Mesodermal cell (in vitro differentiated cells): ENCODE measurements around the gene KIAA0930.

Source experiments
- H3K27ac ChIP-seq: 2 replicates; pipeline ENCODE4 v1.7.0; 2013; ENCODE audit warnings: mild to moderate bottlenecking, low read depth, low read length, moderate library complexity; ENCODE audit not compliant: severe bottlenecking
- H3K36me3 ChIP-seq: 2 replicates; pipeline ENCODE4 v1.7.1; 2013; ENCODE audit warnings: mild to moderate bottlenecking, low read length, moderate library complexity; ENCODE audit not compliant: control insufficient read depth, insufficient read depth
- H3K4me1 ChIP-seq: one replicate; pipeline ENCODE4 v1.7.1; 2013; ENCODE audit warnings: mild to moderate bottlenecking, low read length; ENCODE audit not compliant: insufficient read depth, control insufficient read depth, poor library complexity, severe bottlenecking
- H3K4me3 ChIP-seq: 2 replicates; pipeline ENCODE4 v1.7.0; 2013; ENCODE audit warnings: low read length, control low read depth, mild to moderate bottlenecking; ENCODE audit not compliant: insufficient read depth, poor library complexity, severe bottlenecking; ENCODE audit errors: extremely low read depth
- H3K9me3 ChIP-seq: 2 replicates; pipeline ENCODE4 v1.7.1; 2013; ENCODE audit warnings: mild to moderate bottlenecking, low read length, moderate library complexity; ENCODE audit not compliant: control insufficient read depth
- WGBS, 2 experiments: methylation state at CpG; one replicate each; pipeline ENCODE4 v1.1.5; 2013; ENCODE audit warnings: missing lambda C conversion rate in 2 of 2; ENCODE audit not compliant: insufficient coverage in 2 of 2; 5-methylcytosine and 5-hydroxymethylcytosine counted together

Gene KIAA0930

DNA sequence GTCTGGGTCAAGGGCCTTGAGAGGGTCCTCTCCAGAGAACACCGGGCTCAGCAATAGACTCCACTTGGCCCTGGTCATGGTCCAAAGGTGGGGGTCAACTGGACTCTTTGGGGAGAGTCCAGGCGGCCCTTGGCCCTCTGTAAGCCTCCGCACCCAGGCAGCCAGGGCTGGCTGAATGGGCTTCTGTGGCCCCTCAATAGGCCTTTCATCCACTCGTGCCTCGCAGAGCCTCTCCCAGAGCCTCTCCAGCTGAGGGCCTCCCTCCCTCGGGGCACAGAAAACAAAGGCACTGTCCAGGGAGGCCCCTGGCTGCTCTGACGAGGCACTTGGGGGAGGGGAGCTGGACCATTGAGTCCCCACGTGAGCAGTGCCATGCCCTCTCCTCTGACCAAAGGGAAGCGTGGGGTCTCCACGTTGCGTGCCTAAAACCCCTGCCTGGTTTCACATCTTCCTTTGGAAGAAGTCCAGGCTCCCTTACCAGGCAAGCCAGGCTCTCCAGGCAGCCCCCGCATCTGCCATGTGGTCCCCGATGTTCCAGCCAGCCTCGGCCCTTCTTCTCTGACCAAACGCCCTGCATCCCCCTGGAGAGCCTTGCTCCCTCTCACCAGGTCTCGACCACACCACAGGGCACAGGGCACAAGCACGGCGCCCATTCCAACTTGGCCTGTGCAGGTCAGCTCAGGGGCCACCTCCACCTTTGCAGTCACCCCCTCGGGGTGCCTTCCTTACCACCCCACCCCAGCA is 15.5 kb downstream of the KIAA0930 start:
- H3K4me3 ChIP-seq = no peak overlapping the region
- H3K9me3 ChIP-seq = no peaks in the 10 kb centered on the region
- H3K27ac ChIP-seq = no peak overlapping the region
- WGBS, 2 experiments = 79 to 80% methylated on average over 15 to 17 of the region's 19 CpGs
- no peaks in the 10 kb centered on the region for H3K36me3 ChIP-seq
- peaks cover 9% of the 10 kb centered on the region for H3K4me1 ChIP-seq

DNA sequence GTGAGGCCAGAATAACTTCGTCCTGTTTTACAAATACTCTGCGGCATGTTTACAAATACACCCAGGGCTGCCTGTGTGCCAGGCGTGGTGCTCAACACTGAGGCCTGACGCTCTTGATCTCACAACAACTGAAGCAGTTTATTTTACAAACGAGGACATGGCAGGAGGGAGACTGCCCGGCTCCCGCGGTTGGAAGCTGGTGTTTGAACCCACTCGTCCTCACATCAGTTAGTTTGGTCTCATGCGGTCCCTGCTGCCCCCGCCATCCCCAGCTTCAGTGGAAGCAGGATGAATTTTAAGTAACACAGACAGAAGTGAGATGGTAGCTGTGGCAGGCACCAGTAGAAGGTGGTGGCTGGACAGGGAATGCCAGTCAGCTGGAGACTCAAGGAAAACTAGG is 16.4 kb downstream of the KIAA0930 start:
- 90 to 97% methylated on average over 6 to 11 of the region's 11 CpGs for WGBS, 2 experiments
- Histone ChIP-seq H3K36me3 (no peaks in the 10 kb centered on the region), H3K4me3 (no peak overlapping the region), H3K9me3 (no peaks in the 10 kb centered on the region), H3K27ac (no peak overlapping the region), H3K4me1 (peaks cover 9% of the 10 kb centered on the region)

DNA sequence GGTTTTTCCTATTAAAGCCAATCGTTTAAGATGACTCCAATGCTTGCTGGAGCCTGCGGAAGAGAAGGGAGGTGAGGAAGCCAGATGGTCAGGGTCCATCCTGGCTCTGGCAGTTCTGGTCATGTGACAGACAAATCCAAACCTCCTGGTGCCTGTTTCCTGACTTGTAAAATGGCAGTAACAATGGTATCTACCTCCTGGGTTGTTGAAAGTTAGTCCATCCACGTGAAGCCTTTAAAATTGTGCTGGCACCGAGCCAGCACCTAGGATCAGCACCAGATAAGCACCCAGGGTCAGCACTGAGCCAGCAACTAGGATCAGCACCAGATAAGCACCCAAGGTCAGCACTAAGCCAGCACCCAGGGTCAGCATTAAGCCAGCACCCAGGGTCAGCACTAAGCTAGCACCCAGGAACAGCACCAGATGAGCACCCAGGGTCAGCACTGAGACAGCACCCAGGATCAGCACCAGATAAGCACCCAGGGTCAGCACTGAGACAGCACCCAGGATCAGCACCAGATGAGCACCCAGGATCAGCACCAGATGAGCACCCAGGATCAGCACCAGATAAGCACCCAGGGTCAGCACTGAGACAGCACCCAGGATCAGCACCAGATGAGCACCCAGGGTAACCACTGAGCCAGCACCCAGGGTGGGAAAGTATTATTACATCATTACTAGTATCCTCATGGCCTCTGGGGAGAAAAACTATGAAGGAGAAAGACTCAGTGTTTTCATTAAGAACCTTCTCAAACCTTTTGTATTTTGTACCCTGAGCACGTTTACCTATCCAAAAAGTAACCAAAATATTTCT is 17.2 kb downstream of the KIAA0930 start:
- H3K9me3 ChIP-seq = no peaks in the 10 kb centered on the region
- H3K36me3 ChIP-seq = no peaks in the 10 kb centered on the region
- H3K4me3 ChIP-seq = no peak overlapping the region
- no peak overlapping the region for H3K27ac ChIP-seq
- H3K4me1 ChIP-seq = peaks cover 11% of the 10 kb centered on the region
- 87 to 92% methylated on average over 4 of the region's 5 CpGs for WGBS, 2 experiments

DNA sequence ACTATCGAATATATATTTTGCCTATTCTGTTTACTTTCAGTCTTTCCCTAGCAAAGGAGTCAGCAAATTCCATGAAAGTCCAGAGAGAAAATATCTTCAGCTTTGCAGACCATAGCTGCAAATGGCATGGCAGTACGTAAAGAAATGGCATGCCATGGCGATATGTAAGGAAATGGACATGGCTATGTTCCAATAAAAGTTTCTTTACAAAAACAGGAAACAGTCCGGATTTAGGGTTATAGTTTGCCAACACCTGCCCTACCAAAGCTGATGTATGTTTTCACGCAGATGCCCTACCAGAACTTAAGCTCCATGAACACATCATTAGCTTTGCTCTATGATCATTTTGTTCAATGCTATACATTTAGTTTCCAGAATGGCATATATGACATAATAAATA is 19.5 kb downstream of the KIAA0930 start:
- WGBS, 2 experiments = 92 to 100% methylated on average over 4 of the region's 5 CpGs

DNA sequence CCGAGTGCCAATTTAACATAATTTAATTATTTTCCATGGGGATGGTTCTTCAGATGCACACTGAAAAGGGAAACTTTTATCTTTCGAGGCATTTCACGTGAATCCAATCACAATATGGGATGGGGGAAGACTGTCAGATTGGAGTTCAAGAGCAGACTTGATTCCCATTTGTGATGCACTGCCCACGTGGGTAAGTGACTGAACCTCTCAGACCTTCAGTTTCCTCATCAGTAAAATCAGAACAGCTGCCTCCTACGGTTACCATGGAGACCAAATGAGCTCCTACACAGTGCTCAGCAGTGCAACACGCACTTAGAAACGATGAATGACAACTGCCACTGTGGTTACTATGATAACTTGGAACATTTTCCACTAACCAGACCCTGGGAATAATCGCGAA is 21.7 kb downstream of the KIAA0930 start:
- no peaks in the 10 kb centered on the region for H3K36me3 ChIP-seq
- H3K27ac ChIP-seq = no peak overlapping the region
- H3K9me3 ChIP-seq = no peaks in the 10 kb centered on the region
- peaks cover 11% of the 10 kb centered on the region for H3K4me1 ChIP-seq
- 85 to 87% methylated on average over 6 to 8 of the region's 9 CpGs for WGBS, 2 experiments
- H3K4me3 ChIP-seq = no peak overlapping the region

More for the DNA sequence above, 19.5 kb downstream of the KIAA0930 start:
- Histone ChIP-seq H3K4me3 (no peak overlapping the region), H3K4me1 (peaks cover 11% of the 10 kb centered on the region), H3K27ac (no peak overlapping the region), H3K9me3 (no peaks in the 10 kb centered on the region), H3K36me3 (no peaks in the 10 kb centered on the region)

DNA sequence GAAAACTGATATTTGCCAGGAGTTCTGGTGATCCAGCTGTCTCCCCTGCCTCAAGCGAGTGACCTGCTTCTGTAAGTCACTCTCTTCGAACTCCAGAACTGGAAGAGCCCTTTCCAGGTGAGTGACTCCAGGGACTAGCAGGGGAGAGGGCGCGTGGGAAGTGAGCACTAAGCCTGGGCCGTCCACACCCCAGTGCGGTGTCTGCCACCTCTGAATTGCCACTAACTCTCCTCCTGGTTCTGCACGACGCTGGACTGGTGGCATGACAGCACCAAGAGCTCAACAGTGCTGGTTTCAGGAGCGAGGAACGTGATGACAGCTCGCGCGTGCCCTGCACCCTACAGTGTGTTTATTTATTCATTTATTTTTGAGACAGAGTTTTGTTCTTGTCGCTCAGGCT is 22.9 kb downstream of the KIAA0930 start:
- Histone ChIP-seq H3K36me3 (no peaks in the 10 kb centered on the region), H3K4me1 (peaks cover 9% of the 10 kb centered on the region), H3K27ac (no peak overlapping the region), H3K9me3 (no peaks in the 10 kb centered on the region), H3K4me3 (no peak overlapping the region)
- 87 to 95% methylated on average over 13 to 14 of the region's 14 CpGs for WGBS, 2 experiments

DNA sequence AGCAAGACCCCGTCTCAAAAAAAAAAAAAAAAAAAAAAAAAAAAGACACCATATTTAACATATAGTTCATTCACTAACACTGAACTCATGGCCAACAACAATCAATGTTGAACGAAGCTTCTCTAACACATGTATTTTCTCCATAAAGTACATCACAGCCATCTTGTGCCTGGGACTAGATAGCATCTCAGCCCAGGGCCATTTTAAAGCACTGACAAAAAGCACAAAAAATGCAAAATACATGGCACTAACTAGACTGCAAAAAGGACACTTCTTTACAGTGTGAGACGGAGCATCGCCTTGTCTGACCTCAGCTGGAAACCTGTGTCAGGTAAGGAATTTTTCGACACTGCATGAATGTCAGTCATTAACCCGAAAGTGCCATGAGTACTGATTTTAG is 23.3 kb downstream of the KIAA0930 start:
- Histone ChIP-seq H3K9me3 (no peaks in the 10 kb centered on the region), H3K36me3 (no peaks in the 10 kb centered on the region), H3K4me1 (peaks cover 14% of the 10 kb centered on the region), H3K27ac (no peak overlapping the region), H3K4me3 (no peak overlapping the region)
- 88 to 94% methylated on average over 4 to 5 of the region's 6 CpGs for WGBS, 2 experiments

DNA sequence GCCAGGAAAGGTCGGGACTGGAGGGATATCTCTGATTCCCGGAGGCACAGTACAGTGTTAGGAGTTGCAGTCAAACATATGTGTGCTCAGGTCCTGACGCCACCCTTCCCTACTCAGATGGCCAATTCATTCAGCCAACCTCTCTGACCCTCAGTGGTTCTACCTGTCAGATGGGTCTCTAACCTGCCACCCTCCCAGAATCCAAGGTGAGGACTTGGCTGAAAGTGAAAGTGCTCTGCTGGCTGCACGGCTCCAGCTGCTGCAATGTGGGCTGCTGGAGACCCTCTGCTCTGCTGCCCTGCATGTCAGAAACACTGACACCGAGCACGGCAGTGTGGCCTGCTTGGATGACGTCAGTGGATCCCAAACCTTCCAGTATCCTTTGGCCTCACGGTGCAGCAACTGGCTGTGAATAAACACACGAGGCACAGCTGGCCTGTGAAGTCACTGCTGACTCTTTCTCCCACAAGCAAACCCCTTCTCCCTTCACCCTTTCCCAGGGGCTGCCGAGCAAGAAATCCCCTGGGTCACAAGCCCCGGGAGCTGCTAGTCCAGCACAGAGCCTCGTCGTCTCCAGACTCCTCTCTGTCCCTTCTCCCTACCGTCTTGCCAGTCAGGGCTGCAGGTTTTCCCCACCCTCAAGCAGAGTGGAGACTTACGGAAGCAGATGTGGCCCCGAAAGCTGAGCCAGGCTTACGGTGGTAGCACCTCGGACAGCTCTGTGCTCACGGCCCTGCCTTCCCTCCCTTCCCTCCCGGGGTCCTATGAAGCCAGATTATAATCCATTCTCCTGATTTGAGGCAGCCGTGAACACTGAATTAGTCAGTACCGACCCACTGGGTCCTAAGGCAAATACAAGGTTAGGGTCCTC is 24.3 kb downstream of the KIAA0930 start:
- H3K4me3 ChIP-seq = no peak overlapping the region
- no peaks in the 10 kb centered on the region for H3K9me3 ChIP-seq
- peaks cover 21% of the 10 kb centered on the region for H3K4me1 ChIP-seq
- H3K36me3 ChIP-seq = no peaks in the 10 kb centered on the region
- no peak overlapping the region for H3K27ac ChIP-seq
- WGBS, 2 experiments = 45 to 46% methylated on average over 21 to 22 of the region's 22 CpGs

DNA sequence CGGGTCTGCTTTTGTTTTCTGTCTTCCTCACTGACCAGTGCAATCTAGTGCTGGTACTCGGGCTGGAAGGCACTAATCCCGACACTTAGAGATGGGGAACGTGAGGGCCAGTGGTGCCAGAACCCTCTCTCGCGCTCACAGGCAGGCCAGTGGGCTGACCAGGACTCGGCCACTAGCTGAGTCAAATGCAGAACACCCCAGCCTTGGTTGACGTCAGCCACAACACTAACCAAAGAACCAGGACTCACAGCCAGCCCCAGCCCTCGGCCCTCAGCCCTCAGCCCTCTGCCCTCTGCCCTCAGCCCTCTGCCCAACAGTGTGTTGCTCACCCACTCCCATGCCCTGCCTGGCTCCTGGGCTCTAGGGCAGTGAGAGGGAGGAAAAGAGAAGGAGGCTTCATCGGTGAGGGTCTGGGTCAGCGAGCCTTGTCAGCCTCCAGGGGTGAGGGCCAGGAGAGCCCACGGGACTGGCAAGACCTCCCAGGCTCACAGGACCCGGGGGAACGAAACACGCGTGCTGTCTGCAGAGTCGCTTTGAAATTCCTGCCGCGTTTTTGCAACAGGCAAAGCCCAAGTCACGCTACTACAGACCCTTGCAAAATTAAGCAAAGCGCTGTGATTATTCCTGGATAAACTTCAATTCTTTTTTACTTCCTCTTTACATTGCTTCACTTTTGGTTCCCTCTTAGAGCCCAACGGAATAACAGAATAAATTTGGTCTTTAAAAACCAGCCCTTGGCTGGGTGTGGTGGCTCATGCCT is 27.5 kb downstream of the KIAA0930 start:
- H3K4me3 ChIP-seq = peak overlapping the region; percentile 25
- WGBS, 2 experiments = 66 to 75% methylated on average over 19 to 20 of the region's 22 CpGs
- peaks cover 36% of the 10 kb centered on the region for H3K4me1 ChIP-seq
- peak overlapping the region; percentile 68 for H3K27ac ChIP-seq
- peaks cover 7% of the 10 kb centered on the region for H3K36me3 ChIP-seq
- H3K9me3 ChIP-seq = no peaks in the 10 kb centered on the region

DNA sequence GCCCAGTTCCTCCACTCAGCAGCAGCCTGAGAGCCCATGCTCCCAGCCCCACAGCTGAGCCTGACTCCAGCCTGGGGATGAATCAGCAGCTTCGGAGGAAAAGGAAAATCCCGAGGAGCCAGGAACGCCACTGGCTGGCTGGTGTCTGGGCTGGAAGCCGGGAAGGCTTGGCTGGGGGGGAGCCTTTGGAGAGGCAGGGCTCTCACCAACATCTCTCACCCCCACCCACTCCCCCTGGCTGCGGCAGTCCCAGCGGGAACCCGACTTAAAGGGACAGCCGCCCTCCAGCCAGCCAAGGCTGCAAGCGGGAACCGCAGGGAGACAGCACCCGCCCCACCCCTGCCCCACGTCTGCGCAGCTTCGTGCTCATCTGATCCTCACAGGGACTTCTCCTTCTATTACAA is 28.4 kb downstream of the KIAA0930 start:
- H3K36me3 ChIP-seq = peaks cover 14% of the 10 kb centered on the region
- H3K4me3 ChIP-seq = peak overlapping the region; percentile 25
- no peaks in the 10 kb centered on the region for H3K9me3 ChIP-seq
- peaks cover 36% of the 10 kb centered on the region for H3K4me1 ChIP-seq
- WGBS, 2 experiments = 2 to 6% methylated on average over 7 to 9 of the region's 14 CpGs
- peak overlapping the region; percentile 68 for H3K27ac ChIP-seq
